Measurements from ENCODE around the gene CYS1.
"Not testable (repeated sequence)": the region's sequence is repeated elsewhere in the genome, so short reads cannot be mapped to it uniquely, and the experiment has no call there.

CYS1 gene

DNA sequence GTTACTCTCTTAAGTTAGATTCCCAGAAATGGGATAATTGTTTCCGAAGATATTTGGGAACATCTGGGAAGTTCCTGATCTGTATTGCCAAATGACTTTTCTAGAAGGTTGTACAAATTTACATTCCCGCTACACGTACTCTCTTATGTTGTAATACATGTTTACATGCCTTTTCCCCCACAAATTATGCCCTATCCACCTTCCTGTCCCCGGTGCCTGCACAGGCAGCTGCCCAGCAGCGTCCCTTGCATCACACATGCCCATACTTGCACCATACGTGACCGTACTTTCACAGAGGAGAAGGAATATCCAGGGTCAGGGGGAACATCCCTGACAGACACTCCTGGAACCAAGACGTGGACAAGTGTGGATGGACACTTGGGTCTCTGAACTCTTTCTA is 61.0 kb downstream of the CYS1 start:
- Histone ChIP-seq H3K4me1 (ENCODE audit: low read depth, poor library complexity, severe bottlenecking) (no peaks in the 10 kb centered on the region), H3K27me3 (ENCODE audit: insufficient read depth, low read depth) (no peaks in the 10 kb centered on the region), H3K4me2 (no peak overlapping the region), H3K9ac (no peak overlapping the region), H3K79me2 (ENCODE audit: insufficient read depth, low read depth) (no peaks in the 10 kb centered on the region), H3K36me3 (ENCODE audit: insufficient read depth) (no peaks in the 10 kb centered on the region), H3K27ac (no peak overlapping the region), H3K4me3 (IDR thresholded peaks at IDR 0.05; ENCODE audit: insufficient read depth, low read depth, low read length) (no peak overlapping the region), H2AFZ (ENCODE audit: low read depth) (no peak overlapping the region), H4K20me1 (ENCODE audit: insufficient read depth) (no peaks in the 10 kb centered on the region)
- TF ChIP-seq, protein P1, sequence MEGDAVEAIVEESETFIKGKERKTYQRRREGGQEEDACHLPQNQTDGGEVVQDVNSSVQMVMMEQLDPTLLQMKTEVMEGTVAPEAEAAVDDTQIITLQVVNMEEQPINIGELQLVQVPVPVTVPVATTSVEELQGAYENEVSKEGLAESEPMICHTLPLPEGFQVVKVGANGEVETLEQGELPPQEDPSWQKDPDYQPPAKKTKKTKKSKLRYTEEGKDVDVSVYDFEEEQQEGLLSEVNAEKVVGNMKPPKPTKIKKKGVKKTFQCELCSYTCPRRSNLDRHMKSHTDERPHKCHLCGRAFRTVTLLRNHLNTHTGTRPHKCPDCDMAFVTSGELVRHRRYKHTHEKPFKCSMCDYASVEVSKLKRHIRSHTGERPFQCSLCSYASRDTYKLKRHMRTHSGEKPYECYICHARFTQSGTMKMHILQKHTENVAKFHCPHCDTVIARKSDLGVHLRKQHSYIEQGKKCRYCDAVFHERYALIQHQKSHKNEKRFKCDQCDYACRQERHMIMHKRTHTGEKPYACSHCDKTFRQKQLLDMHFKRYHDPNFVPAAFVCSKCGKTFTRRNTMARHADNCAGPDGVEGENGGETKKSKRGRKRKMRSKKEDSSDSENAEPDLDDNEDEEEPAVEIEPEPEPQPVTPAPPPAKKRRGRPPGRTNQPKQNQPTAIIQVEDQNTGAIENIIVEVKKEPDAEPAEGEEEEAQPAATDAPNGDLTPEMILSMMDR (conservative IDR thresholded peaks at IDR 0.05; ENCODE audit: low read depth, low read length) = no peak

DNA sequence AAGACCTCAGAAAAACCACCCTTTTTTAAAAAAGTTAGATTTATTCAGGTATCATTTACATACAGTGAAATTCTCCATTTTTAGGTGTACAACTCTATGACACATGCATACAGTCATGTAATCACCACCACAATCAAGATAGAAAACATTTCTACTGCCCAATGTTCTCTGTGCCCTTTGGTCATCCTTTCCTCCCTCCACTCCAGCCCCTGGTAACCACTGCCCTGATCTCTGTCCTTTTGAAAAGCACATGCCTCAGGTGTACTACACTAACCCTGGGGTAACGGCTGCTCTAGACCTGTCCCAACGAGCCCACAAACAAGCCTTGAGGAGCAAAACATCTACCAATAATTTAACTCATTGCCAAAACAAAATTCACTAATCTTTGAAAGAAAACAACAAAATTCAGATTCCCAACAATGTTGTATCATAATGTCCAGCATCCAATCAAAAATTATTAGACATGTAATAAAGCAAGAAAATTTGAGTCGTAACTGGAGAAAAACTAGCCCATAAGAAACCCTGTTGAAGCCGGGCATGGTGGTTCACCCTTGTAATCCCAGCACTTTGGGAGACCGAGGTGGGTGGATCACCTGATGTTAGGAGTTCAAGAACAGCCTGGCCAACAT is 62.8 kb downstream of the CYS1 start:
- Histone ChIP-seq H3K27ac (no peak overlapping the region), H3K4me3 (IDR thresholded peaks at IDR 0.05; ENCODE audit: insufficient read depth, low read depth, low read length) (no peak overlapping the region), H2AFZ (ENCODE audit: low read depth) (no peak overlapping the region), H3K36me3 (ENCODE audit: insufficient read depth) (no peaks in the 10 kb centered on the region), H3K27me3 (ENCODE audit: insufficient read depth, low read depth) (no peaks in the 10 kb centered on the region), H3K4me1 (ENCODE audit: low read depth, poor library complexity, severe bottlenecking) (no peaks in the 10 kb centered on the region), H4K20me1 (ENCODE audit: insufficient read depth) (no peaks in the 10 kb centered on the region), H3K79me2 (ENCODE audit: insufficient read depth, low read depth) (no peaks in the 10 kb centered on the region), H3K9ac (no peak overlapping the region), H3K4me2 (no peak overlapping the region)
- TF ChIP-seq, protein P1 (conservative IDR thresholded peaks at IDR 0.05; ENCODE audit: low read depth, low read length) = no peak

DNA sequence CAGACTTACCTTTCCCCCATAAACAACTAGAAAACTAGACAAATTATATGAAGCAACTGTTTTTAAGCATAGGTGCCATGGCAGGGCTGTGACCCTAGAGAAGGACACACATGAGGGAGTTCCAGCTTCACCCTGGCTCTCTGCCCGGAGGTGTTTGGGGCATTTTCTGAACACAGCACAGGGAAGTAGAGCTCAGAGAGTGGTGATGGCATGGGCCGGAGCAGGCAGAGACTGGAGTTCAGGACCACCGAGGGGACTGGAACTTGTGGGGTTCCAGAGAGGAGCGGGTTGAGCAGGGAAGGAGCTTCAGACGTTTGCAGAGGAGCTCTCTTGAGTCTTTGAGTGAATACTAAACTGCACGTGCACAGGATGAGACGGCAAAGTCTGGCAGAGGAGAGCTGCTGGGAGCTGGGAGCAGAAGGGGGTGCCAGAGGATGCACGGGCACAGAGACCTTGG is 63.4 kb downstream of the CYS1 start:
- H3K4me1 ChIP-seq (ENCODE audit: low read depth, poor library complexity, severe bottlenecking) = no peaks in the 10 kb centered on the region
- H3K4me3 ChIP-seq (IDR thresholded peaks at IDR 0.05; ENCODE audit: insufficient read depth, low read depth, low read length) = no peak overlapping the region
- no peaks in the 10 kb centered on the region for H3K27me3 ChIP-seq (ENCODE audit: insufficient read depth, low read depth)
- no peak overlapping the region for H3K4me2 ChIP-seq
- no peaks in the 10 kb centered on the region for H4K20me1 ChIP-seq (ENCODE audit: insufficient read depth)
- H3K27ac ChIP-seq = no peak overlapping the region
- no peaks in the 10 kb centered on the region for H3K36me3 ChIP-seq (ENCODE audit: insufficient read depth)
- no peaks in the 10 kb centered on the region for H3K79me2 ChIP-seq (ENCODE audit: insufficient read depth, low read depth)
- TF ChIP-seq, protein P1 (conservative IDR thresholded peaks at IDR 0.05; ENCODE audit: low read depth, low read length) = no peak
- H3K9ac ChIP-seq = no peak overlapping the region
- H2AFZ ChIP-seq (ENCODE audit: low read depth) = no peak overlapping the region

DNA sequence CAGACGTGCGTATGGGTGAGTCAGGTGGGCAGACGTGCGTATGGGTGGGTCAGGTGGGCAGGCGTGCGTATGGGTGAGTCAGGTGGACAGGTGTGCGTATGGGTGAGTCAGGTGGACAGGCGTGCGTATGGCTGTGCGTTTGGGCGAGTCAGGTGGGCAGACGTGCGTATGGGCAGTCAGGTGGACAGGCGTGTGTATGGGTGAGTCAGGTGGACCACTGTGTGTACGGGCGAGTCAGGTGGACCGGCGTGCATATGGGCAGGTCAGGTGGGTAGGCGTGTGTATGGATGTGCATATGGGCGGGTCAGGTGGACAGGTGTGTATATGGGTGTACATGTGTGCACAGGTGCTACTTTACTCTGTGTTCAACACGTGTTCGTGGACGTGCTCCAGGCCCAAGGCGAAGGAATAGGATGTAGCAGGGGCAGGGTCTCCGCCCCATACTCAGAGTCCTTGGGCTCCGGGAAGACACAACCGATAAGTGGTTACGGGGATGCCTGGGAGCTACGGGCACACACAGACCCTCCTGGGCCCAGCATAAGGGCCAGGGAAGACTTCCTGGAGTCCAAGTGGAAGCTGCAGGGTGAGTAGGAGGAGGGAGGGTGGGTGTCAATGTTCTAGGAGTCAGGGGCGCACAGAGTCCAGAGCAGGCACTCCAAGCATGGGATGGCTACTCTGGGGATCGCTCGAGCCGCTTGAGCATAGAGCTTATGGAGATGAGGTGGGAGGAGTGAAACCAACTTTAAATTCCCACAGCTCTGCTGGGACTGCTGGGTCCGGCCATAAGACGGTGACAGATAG is 64.0 kb downstream of the CYS1 start:
- Histone ChIP-seq H3K36me3 (ENCODE audit: insufficient read depth) (no peaks in the 10 kb centered on the region), H4K20me1 (ENCODE audit: insufficient read depth) (no peaks in the 10 kb centered on the region), H3K4me2 (no peak overlapping the region), H3K4me3 (IDR thresholded peaks at IDR 0.05; ENCODE audit: insufficient read depth, low read depth, low read length) (no peak overlapping the region), H2AFZ (ENCODE audit: low read depth) (no peak overlapping the region), H3K27ac (no peak overlapping the region), H3K9ac (no peak overlapping the region), H3K79me2 (ENCODE audit: insufficient read depth, low read depth) (no peaks in the 10 kb centered on the region), H3K4me1 (ENCODE audit: low read depth, poor library complexity, severe bottlenecking) (no peaks in the 10 kb centered on the region), H3K27me3 (ENCODE audit: insufficient read depth, low read depth) (no peaks in the 10 kb centered on the region)
- TF ChIP-seq, protein P1 (conservative IDR thresholded peaks at IDR 0.05; ENCODE audit: low read depth, low read length) = no peak

DNA sequence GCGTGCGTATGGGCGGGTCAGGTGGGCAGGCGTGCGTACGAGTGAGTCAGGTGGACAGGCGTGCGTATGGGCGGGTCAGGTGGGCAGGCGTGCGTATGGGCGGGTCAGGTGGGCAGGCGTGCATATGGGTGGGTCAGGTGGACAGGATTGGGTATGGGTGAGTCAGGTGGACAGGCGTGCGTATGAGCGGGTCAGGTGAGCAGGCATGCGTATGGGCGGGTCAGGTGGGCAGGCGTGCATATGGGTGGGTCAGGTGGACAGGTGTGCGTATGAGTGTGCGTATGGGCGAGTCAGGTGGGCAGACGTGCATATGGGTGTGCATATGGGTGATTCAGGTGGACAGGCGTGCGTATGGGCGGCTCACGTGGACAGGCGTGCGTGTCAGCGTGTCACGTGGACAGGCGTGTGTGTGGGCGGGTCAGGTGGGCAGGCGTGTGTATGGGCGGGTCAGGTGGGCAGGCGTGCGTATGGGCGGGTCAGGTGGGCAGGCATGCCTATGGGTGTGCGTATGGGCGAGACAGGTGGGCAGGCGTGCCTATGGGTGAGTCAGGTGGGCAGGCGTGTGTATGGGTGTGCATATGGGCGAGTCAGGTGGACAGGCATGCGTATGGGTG is 64.7 kb downstream of the CYS1 start:
- H2AFZ ChIP-seq (ENCODE audit: low read depth); H3K36me3 ChIP-seq (ENCODE audit: insufficient read depth); H3K27me3 ChIP-seq (ENCODE audit: insufficient read depth, low read depth); H3K4me2 ChIP-seq; H3K79me2 ChIP-seq (ENCODE audit: insufficient read depth, low read depth); H3K4me1 ChIP-seq (ENCODE audit: low read depth, poor library complexity, severe bottlenecking); H3K9ac ChIP-seq; H3K27ac ChIP-seq; H4K20me1 ChIP-seq (ENCODE audit: insufficient read depth); H3K4me3 ChIP-seq (IDR thresholded peaks at IDR 0.05; ENCODE audit: insufficient read depth, low read depth, low read length): not testable (repeated sequence)

Data from KMS-11 (cell line).